Activated CD8-positive, alpha-beta memory T cell treated with anti-CD3 and anti-CD28 coated beads, Interleukin-2, amount 50 U/mL, for 48 hours (primary cell): Measurements from ENCODE around the gene DAB2IP.
A peak's percentile ranks its signal among the peaks of the same experiment; 100 is the strongest.
"Not testable (repeated sequence)": the region's sequence is repeated elsewhere in the genome, so short reads cannot be mapped to it uniquely, and the experiment has no call there.

Experiments used
- DNase-seq: peaks from one replicate; pipeline ENCODE4 v3.0.0-alpha.2; 2020

Gene DAB2IP

DNA sequence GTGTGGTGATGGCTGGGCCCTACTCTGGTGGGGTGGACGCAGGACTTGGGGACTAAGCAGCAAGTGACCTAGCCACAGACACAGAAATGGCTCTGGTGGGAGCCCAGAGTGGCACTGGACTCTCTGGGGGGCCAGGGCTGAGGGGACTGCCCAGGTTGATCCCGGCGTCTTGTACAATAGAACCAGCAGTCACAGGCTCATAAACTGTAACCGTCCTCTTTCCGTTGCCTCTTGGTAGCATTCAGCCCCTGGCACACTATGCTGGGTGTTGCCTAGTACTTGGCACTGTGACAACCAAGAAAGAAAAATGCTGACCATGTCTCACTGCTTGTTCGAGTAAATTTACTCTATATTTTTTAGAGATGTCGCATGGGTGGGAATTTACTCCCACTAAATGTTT, 80.5 kb downstream of the DAB2IP start:
- no peak for DNase-seq

DNA sequence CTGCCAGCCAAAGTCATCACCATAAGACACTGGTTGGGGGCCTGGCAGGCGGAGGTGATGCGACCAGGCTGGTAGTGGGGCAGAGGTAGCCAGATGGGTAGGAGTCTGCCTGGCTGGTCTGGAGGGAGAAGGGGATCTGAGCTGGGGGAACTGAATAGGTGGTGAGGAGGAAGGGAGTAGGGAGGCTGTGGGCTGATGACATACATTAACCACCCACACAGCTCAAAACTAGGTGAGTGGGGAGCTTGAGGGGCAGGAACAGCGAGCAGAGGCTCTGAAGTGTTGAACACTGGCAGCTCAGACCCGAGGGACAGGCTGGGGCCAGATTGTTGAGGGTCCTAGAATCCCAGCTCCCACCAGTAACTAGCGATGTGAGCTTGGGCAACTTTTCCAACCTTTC, 81.0 kb downstream of the DAB2IP start:
- DNase-seq: no peak

DNA sequence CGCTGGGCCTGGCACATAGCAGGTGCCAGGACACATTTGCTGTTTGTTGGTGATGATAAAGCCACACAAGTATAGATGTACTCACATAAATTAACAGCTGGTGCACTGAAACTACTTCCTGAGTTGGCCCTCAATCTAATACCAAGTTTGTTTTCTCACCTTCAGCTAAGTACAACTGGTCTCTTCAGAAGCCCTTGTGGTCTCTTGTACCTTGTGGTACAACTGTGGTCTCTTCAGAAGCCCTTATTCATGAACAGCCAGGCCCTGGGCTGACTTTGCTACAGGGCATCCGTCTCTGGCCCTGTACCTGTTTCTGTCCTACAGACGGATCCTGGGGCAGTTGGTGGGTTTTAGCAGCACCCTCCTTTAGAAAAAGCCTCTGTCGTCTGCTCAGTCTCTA, 81.5 kb downstream of the DAB2IP start:
- DNase-seq: no peak

DNA sequence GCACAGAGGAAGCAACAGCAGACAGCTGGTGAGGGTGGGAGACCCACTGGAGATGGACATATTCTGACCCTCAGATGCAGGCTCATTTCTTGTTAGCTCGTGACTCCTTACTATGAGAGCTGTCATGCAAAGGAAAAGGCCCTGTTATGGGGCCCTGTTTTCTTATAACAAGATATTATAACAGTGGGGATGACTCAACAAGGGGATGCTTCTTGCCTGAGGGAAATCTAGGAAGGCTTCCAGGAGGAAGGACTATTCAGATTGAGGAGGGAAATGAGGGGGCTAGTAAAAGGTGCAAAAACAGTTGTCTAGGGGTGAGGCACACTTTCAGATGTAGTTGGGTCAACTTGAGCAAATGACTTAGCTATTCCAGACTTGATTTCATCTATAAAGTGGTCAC, 83.0 kb downstream of the DAB2IP start:
- DNase-seq: no peak

DNA sequence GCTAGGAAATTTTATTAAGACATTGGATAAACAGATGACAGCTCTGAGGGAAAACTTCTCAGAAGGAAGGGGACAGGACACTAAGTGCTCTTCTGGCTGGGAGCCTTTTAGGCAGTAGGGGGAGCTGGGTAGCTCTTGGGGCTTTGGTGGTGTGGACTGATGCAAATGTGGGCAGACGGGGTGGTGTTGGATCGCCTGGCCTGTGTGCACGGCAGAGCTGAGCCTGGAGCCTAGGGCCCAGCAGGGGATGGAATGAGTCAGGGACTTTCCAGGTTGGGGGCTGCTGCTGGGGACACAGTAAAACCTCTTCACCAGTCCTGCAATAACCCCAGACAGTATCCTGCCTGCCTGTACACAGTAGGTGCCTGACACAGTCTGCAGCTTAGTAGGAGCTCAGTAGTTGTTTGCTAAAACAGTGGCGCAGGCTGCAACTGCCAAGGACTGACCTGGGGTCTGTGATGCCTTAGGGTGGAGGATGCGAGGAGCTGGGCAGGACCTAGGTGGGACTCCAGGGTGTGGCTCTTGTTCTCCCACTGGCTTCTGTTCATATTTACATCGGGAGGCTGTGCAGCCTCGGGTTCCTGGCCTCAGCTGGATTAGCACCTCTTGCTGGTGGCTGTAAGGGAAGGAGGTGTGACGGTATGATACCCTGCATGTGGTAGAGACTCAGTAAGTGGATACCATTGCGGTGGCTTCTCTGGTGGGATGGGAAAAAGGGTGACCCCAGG, 83.8 kb downstream of the DAB2IP start:
- DNase-seq: no peak

DNA sequence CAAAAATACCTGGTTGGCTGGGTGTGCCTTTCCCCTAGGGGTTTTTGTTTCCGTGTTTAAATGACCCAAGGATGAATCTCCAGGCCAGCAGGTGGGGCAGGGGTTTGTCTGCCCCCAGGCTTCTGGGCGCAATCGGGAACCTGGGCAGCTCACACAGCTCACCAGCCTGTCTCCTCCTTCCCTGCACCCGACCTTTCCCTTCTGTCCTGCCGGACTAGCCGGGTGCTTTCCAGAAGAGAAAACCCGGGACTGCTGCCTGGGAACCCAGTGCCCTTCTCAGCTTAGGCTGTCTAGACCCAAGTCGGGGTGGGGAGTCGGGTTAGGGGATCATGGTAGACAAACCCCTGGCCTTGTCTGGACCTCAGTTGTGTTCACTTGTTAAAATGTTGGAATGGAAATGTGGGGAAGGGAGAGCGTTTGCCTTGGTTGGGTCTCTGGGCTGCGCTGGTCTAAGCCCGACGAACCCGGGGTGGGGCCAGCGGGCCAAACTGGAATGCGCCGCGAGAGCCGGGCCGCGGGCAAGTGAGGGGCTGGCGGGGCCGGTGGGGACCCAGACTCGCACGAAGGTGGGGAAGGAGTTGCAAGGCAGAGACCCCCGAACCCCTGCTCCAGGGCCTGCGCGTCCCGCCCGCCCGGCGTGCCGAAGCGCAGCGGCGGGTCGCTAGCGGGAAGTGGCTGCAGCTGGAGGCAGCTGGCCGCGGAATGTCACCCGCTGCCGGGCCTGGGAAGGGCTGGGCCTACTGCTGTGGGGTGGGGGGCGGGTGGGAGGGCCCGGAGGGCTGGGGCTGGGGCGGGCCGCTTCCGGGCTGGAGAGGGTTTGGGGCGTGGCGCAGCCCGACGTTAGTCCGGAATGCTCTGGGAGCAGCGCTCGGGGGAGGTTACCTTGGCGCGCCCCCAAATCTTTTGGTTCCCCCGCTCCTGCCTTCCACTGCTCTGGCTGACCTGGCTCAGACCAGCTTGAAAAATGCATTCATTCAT, 84.6 kb downstream of the DAB2IP start:
- DNase-seq: no peak

DNA sequence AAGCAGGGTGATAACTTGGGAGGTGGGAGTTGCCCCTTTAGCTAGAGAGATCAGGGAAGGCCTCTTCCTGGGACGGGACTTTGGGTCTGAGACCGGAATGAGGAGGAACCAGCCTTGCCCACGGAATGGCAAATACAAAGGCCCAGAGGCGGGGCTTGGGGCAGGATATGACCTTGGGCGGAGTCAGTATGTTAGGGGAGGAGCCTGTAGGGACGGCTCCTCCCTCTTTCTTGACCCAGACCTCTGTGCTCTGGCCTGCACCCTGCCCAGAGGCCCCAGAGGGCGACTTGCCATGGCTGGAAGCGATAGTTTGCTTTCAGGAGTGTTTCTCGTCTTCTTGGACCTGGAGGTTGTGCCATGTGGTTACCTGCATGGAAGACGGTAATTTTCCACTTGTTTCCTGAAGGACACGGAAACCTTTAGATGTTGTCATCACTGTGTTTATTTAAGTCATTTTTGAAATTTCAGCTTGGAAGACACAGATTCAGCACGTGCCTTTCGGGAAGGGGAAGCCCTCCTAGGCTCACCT, 85.6 kb downstream of the DAB2IP start:
- no peak for DNase-seq

DNA sequence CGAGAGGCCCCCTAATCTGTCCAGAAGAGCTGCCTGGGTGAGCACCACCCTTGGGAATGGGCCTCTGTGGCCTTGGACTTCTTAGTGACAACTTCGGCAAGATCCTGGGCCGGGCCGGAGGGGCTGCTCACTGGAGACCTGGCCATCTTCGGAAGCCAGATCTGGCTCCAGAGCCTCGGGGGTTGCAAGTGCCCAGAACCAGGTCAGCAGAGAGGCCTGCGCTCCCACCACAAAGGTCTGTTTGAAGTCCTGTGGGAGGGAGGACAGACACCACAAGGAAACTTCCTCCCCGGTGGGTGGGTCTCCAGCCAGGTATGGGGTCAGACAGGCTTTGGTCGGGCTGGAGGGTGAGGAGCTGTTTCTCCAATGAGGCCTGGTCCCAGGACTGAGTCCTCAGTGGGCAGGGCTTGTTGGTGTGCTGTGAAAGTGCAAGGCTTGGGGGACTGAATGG, 86.1 kb downstream of the DAB2IP start:
- no peak for DNase-seq

DNA sequence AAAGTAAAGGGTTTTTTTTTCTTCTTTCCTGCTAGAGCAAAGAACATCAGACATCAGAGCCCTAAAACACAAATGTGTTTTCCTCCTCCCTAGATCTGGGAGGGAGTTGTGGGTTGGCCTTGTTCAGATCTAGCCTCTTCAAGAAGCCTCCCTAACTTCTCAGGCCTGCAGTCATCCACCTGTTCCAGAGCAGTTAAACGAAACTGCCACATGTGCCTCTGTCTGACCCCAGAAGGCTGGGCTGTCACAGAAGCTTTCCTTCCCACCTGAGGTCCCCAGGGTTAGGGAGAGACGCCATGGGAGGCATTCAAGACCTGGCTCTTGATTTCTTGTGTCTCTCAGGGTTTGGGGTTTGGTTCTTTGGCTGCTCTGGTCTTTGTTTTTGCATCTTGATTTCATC, 87.0 kb downstream of the DAB2IP start:
- DNase-seq: no peak

DNA sequence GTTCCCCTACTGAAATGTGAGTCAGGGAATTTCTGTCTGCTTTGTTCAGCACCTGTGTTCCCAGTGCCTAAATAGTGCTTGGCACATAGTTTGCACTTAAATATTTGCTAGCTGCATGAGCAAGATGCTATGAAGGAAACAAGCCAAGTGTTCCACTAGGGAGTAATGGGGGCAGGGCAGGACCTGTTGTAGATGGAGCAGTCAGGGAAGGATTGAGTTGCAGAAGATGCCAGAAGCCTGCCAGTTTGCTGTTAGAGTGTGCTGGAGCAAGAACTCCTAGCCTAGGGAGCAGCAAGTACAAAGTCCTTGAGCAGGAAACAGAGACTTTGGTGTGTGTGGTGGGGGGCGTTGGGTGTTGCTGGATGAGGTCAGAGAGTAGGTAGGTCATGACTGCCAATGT, 87.5 kb downstream of the DAB2IP start:
- DNase-seq: no peak

DNA sequence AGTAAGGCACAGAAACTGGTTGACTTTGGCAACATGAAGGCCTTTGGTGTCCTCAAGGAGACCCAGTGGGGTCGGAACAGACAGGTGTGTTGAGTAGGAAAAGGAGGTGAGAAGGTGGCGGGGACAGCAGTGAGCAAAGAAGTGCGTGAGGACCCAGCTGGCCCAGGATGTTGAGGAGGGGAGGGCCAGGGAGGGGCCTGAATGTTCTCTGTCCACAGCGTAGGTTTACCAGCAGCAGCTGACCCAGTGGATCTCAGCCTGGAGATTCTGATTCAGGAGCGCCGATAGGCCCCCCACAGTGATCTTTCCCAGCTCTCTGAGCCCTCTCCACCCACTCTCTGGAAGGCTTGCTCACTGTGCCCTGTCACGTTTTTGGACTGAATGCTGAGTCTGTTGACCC, 88.5 kb downstream of the DAB2IP start:
- DNase-seq: no peak

DNA sequence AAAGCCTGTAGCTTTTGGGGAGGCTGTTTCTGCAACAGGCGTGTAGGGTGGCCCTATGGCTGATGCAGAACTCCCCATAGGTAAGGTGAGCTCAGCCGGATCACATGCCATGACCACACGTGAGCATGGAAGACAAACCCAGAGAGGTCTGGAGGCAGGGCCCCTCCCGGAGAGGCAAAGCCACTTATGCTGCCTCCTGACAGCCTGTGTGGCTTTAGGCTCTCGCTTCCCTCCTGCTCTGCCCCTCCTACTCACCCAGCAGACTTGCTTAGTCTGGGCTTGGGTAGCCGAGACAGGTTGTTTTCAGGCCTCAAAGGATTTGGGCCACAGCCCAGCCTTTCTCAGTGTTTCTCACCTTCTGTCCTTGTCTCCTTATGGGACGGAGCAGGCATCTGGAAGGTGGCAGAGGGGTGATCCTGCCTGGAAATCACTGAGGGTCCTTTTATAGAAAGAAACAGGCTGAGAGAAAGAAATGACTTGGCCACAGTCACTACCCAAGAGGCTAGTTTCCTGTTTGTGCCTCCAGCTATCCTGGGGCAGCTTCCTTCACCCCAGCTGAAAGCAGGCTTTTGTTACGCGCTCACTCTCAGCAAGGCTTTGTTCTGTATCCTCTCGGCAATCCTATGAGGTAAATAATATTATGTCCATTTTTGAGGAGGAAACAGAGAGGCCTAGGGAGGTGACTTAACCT, 89.9 kb downstream of the DAB2IP start:
- DNase-seq: no peak

DNA sequence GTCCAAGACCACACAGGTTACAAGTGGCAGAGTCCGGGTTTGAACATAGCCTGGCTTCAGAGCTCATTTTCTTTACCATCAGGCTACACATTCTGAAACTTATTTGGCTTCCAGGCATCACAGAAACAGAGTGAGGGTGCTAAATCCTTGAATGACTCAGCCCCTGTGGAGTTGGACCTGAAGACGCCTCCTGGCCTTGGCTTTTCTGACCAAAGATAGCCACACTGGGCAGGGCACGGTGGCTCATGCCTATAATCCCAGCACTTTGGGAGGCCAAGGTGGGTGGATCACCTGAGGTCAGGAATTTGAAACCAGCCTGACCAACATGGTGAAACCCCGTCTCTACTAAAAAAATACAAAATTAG, 90.5 kb downstream of the DAB2IP start:
- not testable (repeated sequence) for DNase-seq

DNA sequence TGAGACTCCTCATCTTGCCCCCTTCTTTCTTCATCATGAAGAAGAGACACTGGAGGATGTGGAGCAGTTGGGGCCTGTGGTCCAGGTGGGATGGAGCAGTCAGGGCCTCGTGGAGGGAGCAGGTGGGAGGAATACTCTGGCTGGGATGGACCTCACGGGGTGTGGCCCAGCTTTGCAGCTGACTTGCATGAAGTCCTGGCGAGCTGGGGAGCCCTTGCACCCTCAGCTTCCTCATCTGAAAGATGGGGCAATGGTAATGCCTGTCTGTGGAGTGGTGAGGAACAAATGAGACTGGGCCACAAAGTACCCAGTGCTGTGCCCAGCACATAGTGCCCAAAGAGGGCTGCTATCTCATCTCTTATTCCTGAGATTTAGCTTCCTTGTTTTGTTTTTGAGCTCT, 91.5 kb downstream of the DAB2IP start:
- DNase-seq: no peak

DNA sequence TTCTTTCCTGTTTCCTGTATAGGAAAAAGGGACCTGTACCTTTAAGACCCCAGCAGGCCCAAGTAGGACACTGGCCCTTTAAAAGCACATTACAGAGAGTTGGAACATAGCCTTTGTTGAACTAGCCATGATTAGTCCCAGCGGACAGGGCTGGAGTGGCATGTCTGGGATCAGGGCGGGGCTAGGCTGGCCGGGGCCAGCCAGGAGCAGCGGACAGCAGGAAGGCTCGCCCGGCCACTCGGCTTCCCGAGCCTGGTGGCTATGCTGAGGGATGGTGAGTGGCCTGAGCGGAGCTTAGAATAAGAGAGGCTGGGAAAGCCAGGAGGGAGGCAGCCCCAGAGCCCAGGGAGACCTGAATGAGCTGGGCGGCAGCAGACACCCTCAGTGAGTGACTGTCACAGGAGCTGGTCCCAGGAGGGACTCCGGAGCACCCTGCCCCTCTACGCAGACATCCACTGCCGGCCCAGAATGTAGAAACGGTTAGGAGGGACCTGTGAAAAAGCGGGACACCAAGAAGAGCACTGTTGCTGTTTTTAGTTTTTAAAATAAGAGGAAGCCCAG, 92.1 kb downstream of the DAB2IP start:
- no peak for DNase-seq

DNA sequence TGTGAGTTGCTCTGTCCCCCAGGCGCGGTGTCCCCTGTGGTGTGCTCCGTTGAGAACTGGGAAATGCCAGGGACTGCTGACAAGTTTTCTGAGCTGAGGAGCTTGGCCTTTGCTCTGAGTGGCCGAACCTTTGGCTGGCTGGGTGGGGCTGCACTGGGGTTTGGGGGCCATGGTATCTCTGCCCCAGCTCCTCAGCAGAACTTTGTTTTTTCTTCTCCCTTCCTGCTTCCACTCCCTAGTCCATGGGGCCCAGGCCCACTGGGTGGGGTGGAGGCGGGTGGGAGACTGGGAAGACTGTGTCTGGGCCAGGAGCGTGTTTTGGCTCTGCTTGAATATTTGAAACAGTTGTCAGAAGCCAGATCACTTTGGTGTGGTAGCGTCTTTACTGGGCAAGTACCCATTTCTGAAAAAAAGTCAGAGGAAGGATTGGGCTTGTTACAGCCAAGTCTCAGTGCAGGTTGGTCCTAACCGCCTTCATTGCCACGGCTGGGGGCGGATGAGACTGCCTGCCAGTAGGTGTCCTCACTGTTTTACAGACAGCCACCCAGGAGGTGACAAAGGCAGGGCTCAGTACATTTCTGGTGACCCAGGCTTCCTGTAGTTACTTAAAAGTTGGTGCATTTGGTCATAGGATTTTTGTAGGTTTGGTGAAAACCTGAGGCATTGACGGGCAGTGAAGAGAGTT, 92.7 kb downstream of the DAB2IP start:
- peak; percentile 58 for DNase-seq

DNA sequence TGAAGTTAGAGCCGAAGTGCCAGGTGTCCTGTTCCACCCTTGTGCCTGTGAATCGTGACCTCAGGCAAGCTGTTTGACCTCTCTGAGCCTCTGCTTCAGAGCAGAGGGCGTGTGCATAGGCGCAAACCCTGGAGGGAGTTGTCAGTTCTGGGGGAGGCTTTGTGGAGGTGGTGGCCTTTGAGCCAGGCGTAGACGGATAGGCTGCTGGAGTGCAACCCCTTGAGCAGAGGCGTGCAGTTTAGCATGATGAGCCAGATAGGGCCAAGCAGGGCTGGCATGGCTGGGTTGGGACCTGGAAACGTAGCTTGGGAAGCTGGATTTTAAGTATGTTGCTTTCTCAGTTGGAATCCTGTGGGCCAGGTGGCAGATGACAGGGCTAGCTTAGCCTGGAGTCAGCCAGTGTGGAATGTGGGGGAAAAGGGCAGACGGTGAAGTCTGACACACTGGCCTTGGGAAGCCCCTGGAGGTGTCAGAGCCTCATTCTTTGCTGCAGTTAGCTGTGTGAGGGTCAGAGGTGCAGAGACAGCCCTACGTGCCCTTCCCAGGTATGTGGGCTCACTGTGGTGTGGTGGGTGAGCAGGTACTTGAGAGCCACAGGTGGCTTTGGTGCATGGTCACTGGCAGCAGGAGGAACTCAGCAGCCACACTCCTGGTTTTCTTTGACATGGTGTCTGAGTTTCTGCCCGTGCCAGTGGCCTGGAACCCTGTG, 93.4 kb downstream of the DAB2IP start:
- DNase-seq: no peak

DNA sequence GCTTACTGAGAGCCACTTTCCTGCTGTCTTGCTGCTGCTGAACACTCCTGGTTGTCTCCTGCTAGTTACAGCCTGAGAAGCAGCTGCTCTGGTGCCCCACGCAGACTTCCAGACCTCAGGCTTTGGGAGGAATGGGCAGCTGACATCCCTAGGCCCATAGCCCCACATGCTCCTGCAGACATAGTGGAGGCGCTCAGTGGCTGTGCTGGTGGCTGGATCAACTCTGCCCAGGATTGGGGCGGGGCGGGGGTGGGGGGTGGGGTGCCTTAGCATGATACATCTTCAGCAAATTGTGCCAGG, 93.9 kb downstream of the DAB2IP start:
- no peak for DNase-seq

DNA sequence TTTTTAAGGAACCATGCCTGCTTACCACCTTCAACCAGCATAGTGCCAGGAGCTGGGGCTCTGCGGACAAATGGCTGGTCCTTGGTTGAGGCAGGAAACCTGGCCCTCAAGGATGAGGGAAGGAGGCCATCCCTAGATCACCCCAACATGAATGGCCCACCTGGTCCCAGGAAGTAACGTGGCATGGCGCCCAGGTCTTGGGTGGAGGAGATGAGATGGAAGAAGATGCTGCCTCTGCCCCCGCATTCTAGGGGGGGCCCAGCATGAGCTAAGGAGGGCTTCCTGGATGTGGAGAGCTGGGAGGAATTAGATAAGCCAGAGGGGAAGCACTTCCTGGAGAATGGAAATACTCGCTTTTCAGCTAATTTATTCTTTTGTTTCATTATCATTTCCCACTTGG, 95.0 kb downstream of the DAB2IP start:
- DNase-seq: no peak

DNA sequence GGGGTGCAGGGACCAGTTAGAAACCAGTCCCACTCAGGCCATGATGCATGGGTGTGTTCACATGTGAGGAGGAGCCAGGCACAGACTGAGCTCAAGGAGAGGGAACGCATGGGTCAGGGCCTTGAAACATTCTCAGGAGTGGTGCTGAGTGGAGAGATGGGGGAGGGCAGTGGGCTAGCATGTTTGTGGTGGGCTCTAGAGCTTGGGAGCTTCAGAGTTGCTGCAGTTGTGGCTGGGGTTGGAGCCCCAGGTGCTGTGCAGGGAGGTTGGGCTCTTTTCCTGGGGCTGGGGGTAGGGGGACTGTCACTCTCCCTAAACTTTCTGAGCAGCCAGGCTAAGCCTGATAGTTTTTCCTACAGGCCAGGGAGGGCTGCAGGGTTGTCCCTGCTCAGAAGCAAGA, 95.4 kb downstream of the DAB2IP start:
- DNase-seq: no peak

DNA sequence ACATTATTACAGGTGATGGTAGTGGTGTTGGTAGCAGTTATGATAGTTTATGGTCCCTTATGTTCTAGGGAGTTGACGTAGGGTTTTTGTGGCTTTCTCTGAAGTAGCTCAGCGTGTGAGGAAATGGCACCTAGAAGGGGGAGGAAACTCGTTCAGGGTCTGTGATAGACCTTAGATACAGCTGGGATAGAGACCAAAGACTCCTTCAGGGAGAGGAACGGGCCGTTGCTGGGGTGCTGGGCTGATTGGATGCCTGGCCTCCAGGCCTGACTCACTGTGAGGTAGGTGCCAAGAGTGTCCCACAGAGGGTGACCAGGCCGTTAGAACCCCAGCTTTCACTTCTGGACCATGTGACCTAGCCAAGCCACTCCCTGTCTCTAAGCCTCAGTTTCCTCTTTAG, 96.6 kb downstream of the DAB2IP start:
- no peak for DNase-seq
